OCI-LY3 (cell line): ENCODE measurements around the gene TTC9.

Experiments
- H2AFZ ChIP-seq: fragments of 200-600, 300-600 bp; shearing (Covaris generic); 2 replicates; pipeline ENCODE4 v1.6.0; 2014; ENCODE audit warnings: antibody characterized with exemption, low read depth, low read length
- H3K27ac ChIP-seq: fragments of 200-600, 300-600 bp; sonication (generic); 2 replicates; pipeline ENCODE4 v1.5.1; 2014; ENCODE audit warnings: mild to moderate bottlenecking, low read length, moderate library complexity, mixed read lengths
- H3K27me3 ChIP-seq: fragments of 200-600, 300-600 bp; sonication (generic); 2 replicates; pipeline ENCODE4 v1.6.1; 2014; ENCODE audit warnings: low read depth, low read length, mixed read lengths
- H3K36me3 ChIP-seq: fragments of 200-600, 300-600 bp; sonication (generic); replicated peaks from 2 replicates; pipeline ENCODE3; 2014; ENCODE audit warnings: low read depth, low read length, mixed read lengths
- H3K4me1 ChIP-seq: fragments of 300-600, 200-600 bp; sonication (generic); 2 replicates; pipeline ENCODE4 v1.6.1; 2014; ENCODE audit warnings: low read length, mixed read lengths
- H3K4me2 ChIP-seq: fragments of 200-600, 300-600 bp; sonication (generic); 2 replicates; pipeline ENCODE4 v1.6.1; 2014; ENCODE audit warnings: low read length, mixed read lengths
- H3K4me3 ChIP-seq: fragments of 300-600, 200-600 bp; sonication (generic); 2 replicates; pipeline ENCODE4 v1.5.1; 2014; ENCODE audit warnings: antibody characterized with exemption, mild to moderate bottlenecking, low read length, moderate library complexity
- H3K79me2 ChIP-seq: fragments of 300-600, 200-600 bp; shearing (Covaris generic); 2 replicates; pipeline ENCODE4 v1.6.1; 2014; ENCODE audit warnings: mild to moderate bottlenecking, low read length, mixed read lengths
- H3K9ac ChIP-seq: fragments of 300-600, 200-600 bp; shearing (Covaris generic); 2 replicates; pipeline ENCODE4 v1.6.0; 2014; ENCODE audit warnings: mild to moderate bottlenecking, low read length, moderate library complexity
- H3K9me3 ChIP-seq: fragments of 200-600, 300-600 bp; shearing (Covaris generic); 2 replicates; pipeline ENCODE4 v1.6.1; 2014; ENCODE audit warnings: low read length, mixed read lengths; ENCODE audit not compliant: insufficient read depth
- H4K20me1 ChIP-seq: fragments of 200-600, 300-600 bp; sonication (generic); 2 replicates; pipeline ENCODE4 v1.6.1; 2016; ENCODE audit warnings: low read length, mixed read lengths; ENCODE audit not compliant: insufficient read depth
- EZH2phosphoT487 ChIP-seq: fragments of 200-600 bp; shearing (Covaris generic); IDR thresholded peaks from 2 replicates; pipeline ENCODE4 v1.6.1; 2018; ENCODE audit warnings: antibody characterized with exemption, mixed run types, low read depth
- TF ChIP-seq, protein P1 (sequence below): fragments of 200-600, 300-600 bp; sonication (generic); IDR thresholded peaks from 2 replicates; pipeline ENCODE4 v1.5.1; 2014; ENCODE audit warnings: antibody characterized with exemption, low read length, low read depth

The TTC9 gene

DNA sequence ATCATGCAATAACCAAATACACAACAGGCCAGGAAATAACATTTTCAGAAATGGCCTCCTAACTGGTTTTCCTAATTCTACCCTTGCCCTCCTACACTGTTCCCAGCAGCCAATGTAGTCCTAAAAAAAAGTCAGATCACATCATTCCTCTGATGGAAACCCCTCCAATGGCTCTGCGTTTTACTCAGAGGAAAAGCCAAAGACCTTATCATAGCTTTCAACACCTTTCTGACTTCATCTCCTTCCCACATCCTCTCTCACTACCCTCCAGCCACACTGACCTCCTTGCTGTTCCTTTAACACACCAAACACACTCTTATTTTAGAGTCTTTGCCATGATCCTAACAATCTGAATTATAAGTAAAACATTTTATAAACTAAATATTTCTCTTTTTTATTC lies 42.4 kb upstream of the TTC9 start:
- no peak overlapping the region for H2AFZ ChIP-seq
- H3K4me3 ChIP-seq = peak overlapping the region; percentile 98
- no peaks in the 10 kb centered on the region for H3K9me3 ChIP-seq
- H3K4me1 ChIP-seq = peaks cover 29% of the 10 kb centered on the region
- no peak overlapping the region for H3K9ac ChIP-seq
- 0 out of 2 replicates have a peak, but pooled peaks cover 10% of the 10 kb centered on the region for H4K20me1 ChIP-seq
- TF ChIP-seq, protein P1, sequence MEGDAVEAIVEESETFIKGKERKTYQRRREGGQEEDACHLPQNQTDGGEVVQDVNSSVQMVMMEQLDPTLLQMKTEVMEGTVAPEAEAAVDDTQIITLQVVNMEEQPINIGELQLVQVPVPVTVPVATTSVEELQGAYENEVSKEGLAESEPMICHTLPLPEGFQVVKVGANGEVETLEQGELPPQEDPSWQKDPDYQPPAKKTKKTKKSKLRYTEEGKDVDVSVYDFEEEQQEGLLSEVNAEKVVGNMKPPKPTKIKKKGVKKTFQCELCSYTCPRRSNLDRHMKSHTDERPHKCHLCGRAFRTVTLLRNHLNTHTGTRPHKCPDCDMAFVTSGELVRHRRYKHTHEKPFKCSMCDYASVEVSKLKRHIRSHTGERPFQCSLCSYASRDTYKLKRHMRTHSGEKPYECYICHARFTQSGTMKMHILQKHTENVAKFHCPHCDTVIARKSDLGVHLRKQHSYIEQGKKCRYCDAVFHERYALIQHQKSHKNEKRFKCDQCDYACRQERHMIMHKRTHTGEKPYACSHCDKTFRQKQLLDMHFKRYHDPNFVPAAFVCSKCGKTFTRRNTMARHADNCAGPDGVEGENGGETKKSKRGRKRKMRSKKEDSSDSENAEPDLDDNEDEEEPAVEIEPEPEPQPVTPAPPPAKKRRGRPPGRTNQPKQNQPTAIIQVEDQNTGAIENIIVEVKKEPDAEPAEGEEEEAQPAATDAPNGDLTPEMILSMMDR = no peak
- no peak for TF ChIP-seq EZH2phosphoT487
- H3K79me2 ChIP-seq = peaks cover 54% of the 10 kb centered on the region
- H3K27me3 ChIP-seq = peaks cover 1% of the 10 kb centered on the region; the same call in 1 of the 2 replicates
- H3K36me3 ChIP-seq = peaks cover 11% of the 10 kb centered on the region
- H3K4me2 ChIP-seq = peak overlapping the region; percentile 97
- no peak overlapping the region for H3K27ac ChIP-seq

DNA sequence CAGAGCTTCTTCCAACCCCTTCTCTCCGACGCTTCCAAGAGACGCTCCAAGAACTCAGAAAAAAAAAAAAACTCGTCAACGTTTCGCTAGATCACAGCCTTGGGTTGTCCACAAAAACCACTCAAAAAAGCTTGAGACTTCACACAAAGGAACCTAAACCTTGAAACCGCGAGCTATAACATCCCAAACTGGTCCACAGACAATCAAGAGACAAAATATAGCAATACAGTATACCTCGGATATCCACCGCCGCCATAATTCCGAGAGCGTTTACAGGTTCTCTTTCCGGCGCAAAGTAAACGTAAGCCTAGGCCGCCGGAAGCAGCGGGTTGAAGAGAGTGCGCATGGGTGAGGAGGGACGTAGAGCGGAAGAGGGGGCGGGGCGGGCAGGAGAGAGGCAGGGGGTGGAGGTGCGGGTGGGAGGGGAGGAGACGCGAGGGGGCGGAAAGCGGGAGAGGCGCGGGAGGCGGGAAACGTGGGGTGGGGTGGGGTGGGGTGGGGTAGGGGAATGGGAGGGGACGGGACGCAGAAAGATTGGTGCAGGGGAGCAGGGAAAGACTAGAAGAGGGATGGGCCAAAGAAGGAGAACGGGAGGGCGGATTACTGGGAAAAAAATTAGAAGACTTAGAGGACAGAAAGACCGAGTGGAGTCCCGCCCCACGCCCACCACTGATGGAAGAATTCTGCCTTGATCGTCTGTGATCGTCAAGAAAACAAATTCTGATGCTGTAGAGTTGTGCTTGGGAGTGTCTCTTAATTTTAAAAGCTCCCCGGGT lies 41.1 kb upstream of the TTC9 start, which contains the start of gene MED6:
TSS of gene MED6 (minus strand) at position 274 of the 776 bp plus-strand sequence. CDS start at position 256, 18 bp downstream.
- TF ChIP-seq, protein P1 = no peak
- TF ChIP-seq EZH2phosphoT487 = no peak
- peaks cover 8% of the 10 kb centered on the region for H3K36me3 ChIP-seq

DNA sequence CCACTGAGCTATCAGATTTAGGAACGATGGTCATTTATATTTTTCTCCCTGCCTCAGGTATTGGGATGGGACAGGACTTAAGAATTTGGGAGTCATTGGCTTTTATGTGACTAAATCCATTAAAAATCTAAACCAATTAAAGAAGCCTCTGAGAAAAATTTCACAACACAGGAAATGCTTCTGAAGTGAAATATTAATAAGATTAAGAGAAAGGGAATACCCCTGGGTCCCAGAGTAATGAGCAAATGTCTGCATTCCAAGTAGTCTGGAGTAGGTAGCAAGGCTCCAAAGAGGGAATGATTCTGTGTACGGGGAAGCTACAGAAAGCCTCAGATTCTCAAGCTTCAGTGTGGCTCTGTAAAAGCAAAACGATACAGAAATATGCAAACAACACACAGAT lies 40.6 kb upstream of the TTC9 start:
- H3K79me2 ChIP-seq = peaks cover 43% of the 10 kb centered on the region
- peak overlapping the region; percentile 90 for H3K9ac ChIP-seq
- H2AFZ ChIP-seq = peak overlapping the region; percentile 86
- H4K20me1 ChIP-seq = 0 out of 2 replicates have a peak, but pooled peaks cover 10% of the 10 kb centered on the region
- H3K27ac ChIP-seq = peak overlapping the region; percentile 50
- peaks cover 3% of the 10 kb centered on the region for H3K36me3 ChIP-seq
- H3K4me3 ChIP-seq = peak overlapping the region; percentile 93
- no peaks in the 10 kb centered on the region for H3K9me3 ChIP-seq
- peak overlapping the region; percentile 95 for H3K4me2 ChIP-seq
- H3K27me3 ChIP-seq = peaks cover 6% of the 10 kb centered on the region
- TF ChIP-seq EZH2phosphoT487 = no peak
- TF ChIP-seq, protein P1 = no peak
- peaks cover 29% of the 10 kb centered on the region for H3K4me1 ChIP-seq

More for the DNA sequence above, 41.1 kb upstream of the TTC9 start, which contains the start of gene MED6:
- H3K27me3 ChIP-seq = peaks cover 6% of the 10 kb centered on the region
- peak within 1 kb of the TSS; percentile 97 for H3K4me2 ChIP-seq
- no peaks in the 10 kb centered on the region for H3K9me3 ChIP-seq
- H3K79me2 ChIP-seq = peaks cover 48% of the 10 kb centered on the region
- peaks cover 29% of the 10 kb centered on the region for H3K4me1 ChIP-seq
- 0 out of 2 replicates have a peak, but pooled peaks cover 10% of the 10 kb centered on the region for H4K20me1 ChIP-seq
- H2AFZ ChIP-seq = peak within 1 kb of the TSS; percentile 97
- H3K9ac ChIP-seq = peak within 1 kb of the TSS; percentile 92
- peak within 1 kb of the TSS; percentile 98 for H3K4me3 ChIP-seq
- H3K27ac ChIP-seq = peak within 1 kb of the TSS; percentile 60

DNA sequence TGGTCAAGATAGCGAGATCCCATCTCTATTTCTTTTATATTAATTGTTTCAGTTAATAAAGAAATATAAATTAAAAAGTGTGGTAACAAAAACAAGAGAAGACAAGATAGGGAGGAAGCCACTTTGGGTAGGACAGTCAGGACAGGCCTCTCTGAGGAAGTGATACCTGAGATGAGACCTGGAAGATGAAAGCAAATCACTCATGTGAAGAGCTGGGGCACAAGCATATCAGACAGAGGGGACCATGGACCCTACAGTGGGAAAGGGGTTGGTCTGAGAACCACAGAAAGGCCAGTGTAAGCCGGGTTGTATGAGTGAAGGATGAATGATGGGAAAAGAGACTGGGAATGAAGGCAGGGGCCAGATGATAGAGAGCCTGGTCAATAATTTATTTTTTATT lies 39.5 kb upstream of the TTC9 start:
- H3K36me3 ChIP-seq = no peaks in the 10 kb centered on the region
- no peak for TF ChIP-seq EZH2phosphoT487
- TF ChIP-seq, protein P1 = no peak
- H3K9me3 ChIP-seq = no peaks in the 10 kb centered on the region
- peaks cover 32% of the 10 kb centered on the region for H3K79me2 ChIP-seq
- peaks cover 29% of the 10 kb centered on the region for H3K4me1 ChIP-seq
- no peak overlapping the region for H3K9ac ChIP-seq
- H4K20me1 ChIP-seq = 0 out of 2 replicates have a peak, but pooled peaks cover 10% of the 10 kb centered on the region
- H3K4me3 ChIP-seq = no peak overlapping the region
- peaks cover 6% of the 10 kb centered on the region for H3K27me3 ChIP-seq
- H3K27ac ChIP-seq = no peak overlapping the region
- no peak overlapping the region; the same call in 1 of the 2 replicates for H2AFZ ChIP-seq
- peak overlapping the region; percentile 95 for H3K4me2 ChIP-seq
